HFF-Myc (cell line): Measurements from ENCODE around the gene CNTN4.
"Not testable (repeated sequence)": the region's sequence is repeated elsewhere in the genome, so short reads cannot be mapped to it uniquely, and the experiment has no call there.

Experiments
- DNase-seq: peaks from one replicate; pipeline ENCODE4 v3.0.0-alpha.2; 2011; ENCODE audit warnings: low read depth; ENCODE audit errors: extremely low read depth
- H3K4me3 ChIP-seq: replicated peaks from 2 replicates; pipeline ENCODE4 v1.5.1; 2011; ENCODE audit warnings: low read depth, mild to moderate bottlenecking, control low read depth, low read length
- CTCF ChIP-seq: IDR thresholded peaks from 2 replicates; pipeline ENCODE4 v1.5.1; 2012; ENCODE audit warnings: mild to moderate bottlenecking, low read depth, low read length, control low read depth; ENCODE audit errors: missing control alignments

The CNTN4 gene

DNA sequence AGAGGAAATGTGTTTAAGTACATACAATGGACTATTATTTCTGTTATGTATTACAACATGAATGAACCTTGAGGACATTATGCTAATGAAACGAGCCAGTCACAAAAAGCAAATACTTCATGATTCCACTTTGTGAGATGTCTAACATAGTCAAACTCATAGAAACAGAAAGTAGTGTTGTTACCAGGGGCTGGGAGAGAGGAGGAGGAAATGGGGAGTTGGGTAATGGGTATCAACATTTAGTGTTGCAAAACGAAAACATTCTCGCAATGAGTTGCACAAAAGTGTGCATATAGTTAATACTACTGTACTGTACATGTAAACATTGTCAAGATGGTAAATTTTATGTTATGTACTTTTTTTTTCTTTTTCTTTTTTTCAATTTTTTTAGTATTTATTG lies 817.2 kb downstream of the CNTN4 start:
- no peak overlapping the region for H3K4me3 ChIP-seq
- no peak for DNase-seq
- no peak for TF ChIP-seq CTCF

GRCh38 chr3:2916640-2917039 lies 818.0 kb downstream of the CNTN4 start:
- DNase-seq, H3K4me3 ChIP-seq: not testable (repeated sequence)

GRCh38 chr3:2920103-2920502 lies 821.4 kb downstream of the CNTN4 start:
- no peak for DNase-seq
- TF ChIP-seq CTCF: no peak
- no peak overlapping the region for H3K4me3 ChIP-seq

- TF ChIP-seq CTCF: no peak
- DNase-seq: no peak
- H3K4me3 ChIP-seq: no peak overlapping the region
These were observed 822.8 kb downstream of the CNTN4 start for GRCh38 chr3:2921452-2921851.

DNA sequence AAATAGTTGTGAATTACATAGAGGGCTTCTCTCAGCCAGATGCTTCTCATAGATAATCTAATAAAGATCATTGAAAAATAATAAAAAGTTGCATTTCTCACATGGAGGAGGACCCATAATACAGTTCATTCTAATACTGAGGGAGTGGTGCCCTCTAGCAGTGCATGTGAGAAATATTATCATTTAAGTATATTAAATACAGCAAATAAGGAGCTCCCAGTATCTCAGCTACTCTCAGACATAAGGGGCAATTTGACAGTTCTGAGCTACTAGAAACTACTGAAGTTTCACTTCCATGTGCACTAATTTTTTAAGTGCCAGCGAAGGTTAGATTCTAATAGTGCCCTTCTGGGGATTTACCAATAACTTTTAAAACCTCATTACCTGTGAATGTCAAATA lies 823.2 kb downstream of the CNTN4 start:
- no peak overlapping the region for H3K4me3 ChIP-seq
- no peak for DNase-seq
- TF ChIP-seq CTCF: no peak

GRCh38 chr3:2923390-2923789 lies 824.7 kb downstream of the CNTN4 start:
- no peak for TF ChIP-seq CTCF

DNA sequence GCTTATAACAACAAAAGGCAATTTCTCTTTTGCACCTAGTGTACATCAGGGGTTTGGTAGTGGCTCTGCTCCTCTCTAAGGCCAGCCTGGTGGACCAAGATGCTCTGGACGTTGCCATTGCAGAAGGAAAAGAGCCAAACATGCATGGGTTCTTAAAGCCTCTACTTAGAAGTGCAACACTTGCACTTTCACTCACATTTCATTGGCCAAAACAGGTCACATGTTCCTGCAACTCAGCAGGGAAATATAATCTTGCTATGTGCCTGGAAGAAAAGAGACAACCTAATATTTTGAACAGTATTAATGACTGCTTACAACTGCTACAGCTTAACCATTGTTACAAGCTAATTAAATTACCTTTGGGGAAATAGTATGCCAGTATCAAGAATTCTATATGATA lies 828.6 kb downstream of the CNTN4 start:
- TF ChIP-seq CTCF: no peak
- DNase-seq: no peak
- H3K4me3 ChIP-seq: no peak overlapping the region

More at GRCh38 chr3:2923390-2923789, 824.7 kb downstream of the CNTN4 start:
- H3K4me3 ChIP-seq: no peak overlapping the region
- DNase-seq: no peak
